GM18909 (cell line): ENCODE results near the gene EPHA2.
"Not testable (repeated sequence)": the region's sequence is repeated elsewhere in the genome, so short reads cannot be mapped to it uniquely, and the experiment has no call there.

Source experiments
- ATAC-seq: cut with Tn5 transposase; IDR thresholded peaks from one replicate; pipeline ENCODE4 v1.9.1; 2021; ENCODE audit warnings: mild to moderate bottlenecking; ENCODE audit not compliant: unreplicated experiment, poor library complexity

The EPHA2 gene

GRCh38 chr1:16109571-16109970 lies 46.3 kb downstream of the EPHA2 start:
- ATAC-seq, result no peak

GRCh38 chr1:16107039-16107438 lies 48.8 kb downstream of the EPHA2 start:
- ATAC-seq, result not testable (repeated sequence)

- ATAC-seq, result no peak
These were observed 54.2 kb downstream of the EPHA2 start for GRCh38 chr1:16101623-16102022.

- no peak for ATAC-seq
These were observed 56.5 kb downstream of the EPHA2 start for GRCh38 chr1:16099412-16099811.

- no peak for ATAC-seq
These were observed 60.4 kb downstream of the EPHA2 start for GRCh38 chr1:16095447-16095846.

GRCh38 chr1:16094453-16095158 lies 61.3 kb downstream of the EPHA2 start:
- ATAC-seq, result no peak

- no peak for ATAC-seq
These were observed 62.3 kb downstream of the EPHA2 start for GRCh38 chr1:16093611-16094010.

GRCh38 chr1:16092923-16093511 lies 62.9 kb downstream of the EPHA2 start:
- no peak for ATAC-seq

GRCh38 chr1:16092097-16092922 lies 63.6 kb downstream of the EPHA2 start:
- ATAC-seq, result no peak

GRCh38 chr1:16091296-16091695 lies 64.6 kb downstream of the EPHA2 start:
- ATAC-seq, result no peak

- no peak for ATAC-seq
These were observed 65.6 kb downstream of the EPHA2 start for GRCh38 chr1:16090076-16090826.

GRCh38 chr1:16088996-16089395 lies 66.9 kb downstream of the EPHA2 start:
- ATAC-seq, result no peak

GRCh38 chr1:16088351-16088911 lies 67.4 kb downstream of the EPHA2 start:
- no peak for ATAC-seq

- ATAC-seq, result no peak
These were observed 68.1 kb downstream of the EPHA2 start for GRCh38 chr1:16087733-16088132.

GRCh38 chr1:16085522-16085921 lies 70.3 kb downstream of the EPHA2 start:
- no peak for ATAC-seq

GRCh38 chr1:16083486-16083885 lies 72.4 kb downstream of the EPHA2 start:
- ATAC-seq, result no peak

GRCh38 chr1:16082283-16083038 lies 73.4 kb downstream of the EPHA2 start:
- no peak for ATAC-seq

GRCh38 chr1:16081636-16082035 lies 74.2 kb downstream of the EPHA2 start:
- ATAC-seq, result no peak

- no peak for ATAC-seq
These were observed 75.3 kb downstream of the EPHA2 start for GRCh38 chr1:16080422-16081150.
